H1 (cell line): ENCODE measurements around the gene ZNF366. TPM values are rescaled to one million over a fixed set of nuclear protein-coding genes. Genes with fewer than 3 reads are reported as not detected.

ENCODE experiments used
- BACH1 ChIP-seq: IDR thresholded peaks from 2 replicates; pipeline ENCODE4 v1.6.1; 2012; ENCODE audit warnings: low read length, improper control_type of control experiment
- GABPA ChIP-seq: IDR thresholded peaks from 2 replicates; pipeline ENCODE4 v1.6.1; 2011; ENCODE audit warnings: mild to moderate bottlenecking, low read length, moderate library complexity, borderline replicate concordance; ENCODE audit not compliant: insufficient read depth
- RBBP5 ChIP-seq: IDR thresholded peaks from 2 replicates; pipeline ENCODE4 v1.7.1; 2012; ENCODE audit warnings: low read depth, mild to moderate bottlenecking, inconsistent platforms, low read length, moderate library complexity, borderline replicate concordance
- TAF7 ChIP-seq: optimal IDR thresholded peaks from 2 replicates; pipeline ENCODE3; 2011; ENCODE audit warnings: low read depth, mild to moderate bottlenecking, inconsistent platforms, low read length, moderate library complexity, borderline replicate concordance
- polyA plus RNA-seq, 7 experiments: library from polyadenylated mRNA; depleted of rRNA in 3 of 7; stranded (reverse) in 5 of 7; unstranded in 2 of 7; fragments of >200 nt in 5 of 7; fragments of 200-250 nt in 2 of 7; gene quantifications; 1 replicate in 5 of 7; 2 replicates in 1 of 7; 4 replicates in 1 of 7; pipeline versions ENCODE4 v1.2.1 to v1.2.3, GENCODE V29; 2011 to 2013; ENCODE audit warnings: missing spikeins in 2 of 7, mixed read lengths in 2 of 7
- total RNA-seq: library from RNA; stranded (reverse); fragmentation: NEBNext Ultra II Directional; extraction: Animal tissue kit (Norgen Biotek cat#: 25700); gene quantifications from 2 replicates; pipeline ENCODE4 v1.2.1, GENCODE V29; 2021

ZNF366 gene
- total and polyA plus RNA-seq, 2 of the 8 experiments (the other 6 are each of a cell fraction or from before 2014, with no cell fraction given) = not detected

GRCh38 chr5:72498284-72498683 is 8.9 kb downstream of the ZNF366 start (continued):
- TF ChIP-seq RBBP5 (no peak), BACH1 (no peak), TAF7 (no peak), GABPA (no peak)
- TF ChIP-seq, all 59 proteins: peak for 0
